Mesodermal cell (in vitro differentiated cells): ENCODE results near the gene KRT77.

Experiments
- H3K27ac ChIP-seq: 2 replicates; pipeline ENCODE4 v1.7.0; 2013; ENCODE audit warnings: mild to moderate bottlenecking, low read depth, low read length, moderate library complexity; ENCODE audit not compliant: severe bottlenecking
- H3K36me3 ChIP-seq: 2 replicates; pipeline ENCODE4 v1.7.1; 2013; ENCODE audit warnings: mild to moderate bottlenecking, low read length, moderate library complexity; ENCODE audit not compliant: control insufficient read depth, insufficient read depth
- H3K4me1 ChIP-seq: one replicate; pipeline ENCODE4 v1.7.1; 2013; ENCODE audit warnings: mild to moderate bottlenecking, low read length; ENCODE audit not compliant: insufficient read depth, control insufficient read depth, poor library complexity, severe bottlenecking
- H3K4me3 ChIP-seq: 2 replicates; pipeline ENCODE4 v1.7.0; 2013; ENCODE audit warnings: low read length, control low read depth, mild to moderate bottlenecking; ENCODE audit not compliant: insufficient read depth, poor library complexity, severe bottlenecking; ENCODE audit errors: extremely low read depth
- H3K9me3 ChIP-seq: 2 replicates; pipeline ENCODE4 v1.7.1; 2013; ENCODE audit warnings: mild to moderate bottlenecking, low read length, moderate library complexity; ENCODE audit not compliant: control insufficient read depth
- WGBS, 2 experiments: methylation state at CpG; one replicate each; pipeline ENCODE4 v1.1.5; 2013; ENCODE audit warnings: missing lambda C conversion rate in 2 of 2; ENCODE audit not compliant: insufficient coverage in 2 of 2; 5-methylcytosine and 5-hydroxymethylcytosine counted together

The KRT77 gene

DNA sequence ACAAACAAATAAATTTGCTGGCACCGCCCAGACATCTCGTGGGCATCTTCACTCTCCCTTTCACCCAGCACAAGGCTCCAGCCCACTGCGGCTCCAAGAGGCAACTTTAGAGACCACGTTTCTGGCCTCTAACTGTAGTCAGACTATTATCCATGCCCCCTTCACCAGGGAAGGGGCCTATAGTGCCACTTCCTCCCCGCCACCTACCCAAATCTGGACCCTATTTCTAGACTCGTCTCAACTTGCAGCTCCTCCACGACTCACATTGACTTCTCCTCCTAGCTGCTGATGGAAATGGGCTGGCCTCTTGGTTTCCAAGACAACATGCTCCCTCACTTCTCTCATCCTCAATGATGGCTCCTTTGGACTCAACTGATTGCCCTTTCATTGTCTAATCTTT, 35.4 kb downstream of the KRT77 start:
- Histone ChIP-seq H3K4me3 (no peak overlapping the region), H3K36me3 (no peaks in the 10 kb centered on the region), H3K9me3 (no peaks in the 10 kb centered on the region), H3K4me1 (peaks cover 16% of the 10 kb centered on the region), H3K27ac (no peak overlapping the region)
- 84 to 90% methylated on average over 6 of the region's 7 CpGs for WGBS, 2 experiments

- Histone ChIP-seq H3K4me3 (no peak overlapping the region), H3K4me1 (peaks cover 12% of the 10 kb centered on the region), H3K9me3 (no peaks in the 10 kb centered on the region), H3K27ac (no peak overlapping the region), H3K36me3 (no peaks in the 10 kb centered on the region)
- WGBS, 2 experiments: 64 to 76% methylated on average over 7 to 9 of the region's 9 CpGs
These were observed 35.8 kb downstream of the KRT77 start for GRCh38 chr12:52667509-52667908.

DNA sequence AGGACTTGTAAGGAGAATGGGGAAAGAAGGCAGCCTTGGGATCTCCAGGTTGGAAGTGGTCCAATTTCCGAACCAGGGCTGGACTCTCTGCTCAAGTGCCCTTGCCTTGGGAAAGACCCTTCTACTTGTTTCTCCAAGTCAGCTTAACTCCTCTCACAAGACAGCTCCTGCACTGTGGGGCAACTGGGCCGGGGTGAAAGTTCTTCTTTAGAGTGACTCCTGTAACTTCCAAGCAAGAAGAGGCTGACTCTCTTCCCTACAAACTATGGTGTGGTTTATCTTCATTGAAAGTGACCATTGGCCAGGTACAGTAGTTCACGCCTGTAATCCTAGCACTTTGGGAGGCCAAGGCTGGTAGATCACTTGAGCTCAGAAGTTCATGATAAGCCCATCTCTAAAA, 36.9 kb downstream of the KRT77 start:
- no peak overlapping the region for H3K4me3 ChIP-seq
- no peaks in the 10 kb centered on the region for H3K36me3 ChIP-seq
- 93 to 95% methylated on average over 2 to 3 of the region's 3 CpGs for WGBS, 2 experiments

GRCh38 chr12:52663420-52663819, 39.9 kb downstream of the KRT77 start:
- H3K9me3 ChIP-seq: no peaks in the 10 kb centered on the region
- H3K4me1 ChIP-seq: no peaks in the 10 kb centered on the region
- H3K4me3 ChIP-seq: no peak overlapping the region
- H3K27ac ChIP-seq: no peak overlapping the region
- no peaks in the 10 kb centered on the region for H3K36me3 ChIP-seq

More for the DNA sequence above, 36.9 kb downstream of the KRT77 start:
- Histone ChIP-seq H3K9me3 (no peaks in the 10 kb centered on the region), H3K27ac (no peak overlapping the region), H3K4me1 (peaks cover 5% of the 10 kb centered on the region)

GRCh38 chr12:52662918-52663229, 40.5 kb downstream of the KRT77 start:
- no peaks in the 10 kb centered on the region for H3K36me3 ChIP-seq
- H3K27ac ChIP-seq: no peak overlapping the region
- H3K4me3 ChIP-seq: no peak overlapping the region
- no peaks in the 10 kb centered on the region for H3K9me3 ChIP-seq
- H3K4me1 ChIP-seq: no peaks in the 10 kb centered on the region

- H3K4me3 ChIP-seq: no peak overlapping the region
- no peaks in the 10 kb centered on the region for H3K9me3 ChIP-seq
- no peak overlapping the region for H3K27ac ChIP-seq
- 76 to 90% methylated on average over 7 to 8 of the region's 10 CpGs for WGBS, 2 experiments
- H3K4me1 ChIP-seq: no peaks in the 10 kb centered on the region
- no peaks in the 10 kb centered on the region for H3K36me3 ChIP-seq
These were observed 41.0 kb downstream of the KRT77 start for GRCh38 chr12:52662093-52662917.

GRCh38 chr12:52661668-52662067, 41.7 kb downstream of the KRT77 start:
- H3K36me3 ChIP-seq: no peaks in the 10 kb centered on the region
- no peaks in the 10 kb centered on the region for H3K9me3 ChIP-seq
- no peak overlapping the region for H3K27ac ChIP-seq
- 79 to 95% methylated on average over 2 to 3 of the region's 3 CpGs for WGBS, 2 experiments
- no peak overlapping the region for H3K4me3 ChIP-seq
- no peaks in the 10 kb centered on the region for H3K4me1 ChIP-seq

DNA sequence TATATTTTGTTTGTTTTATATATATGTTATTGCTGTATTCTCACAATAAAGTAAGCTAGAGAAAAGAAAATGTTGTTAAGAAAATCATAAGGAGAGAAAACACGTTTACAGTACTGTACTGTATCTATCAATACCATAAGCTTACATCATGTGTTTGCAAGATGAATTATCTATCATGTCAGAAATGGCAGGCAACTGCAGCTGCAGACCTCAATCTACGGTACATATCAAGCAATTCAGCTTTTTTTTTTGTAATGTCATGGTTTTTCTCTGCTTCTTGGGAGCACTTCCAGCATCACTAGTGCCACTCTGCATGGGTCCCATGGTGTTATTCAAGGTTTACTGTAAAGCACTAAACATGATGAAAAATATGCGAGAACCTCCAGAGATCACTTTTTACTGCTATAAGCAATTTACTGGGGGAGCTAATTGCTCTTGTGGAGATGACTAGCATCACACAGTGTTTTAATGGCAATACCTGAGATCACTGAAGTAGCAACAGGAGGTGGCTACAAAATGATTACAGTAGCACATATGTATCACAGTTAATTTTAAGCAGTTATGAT, 42.3 kb downstream of the KRT77 start:
- Histone ChIP-seq H3K4me1 (peaks cover 3% of the 10 kb centered on the region), H3K9me3 (no peaks in the 10 kb centered on the region), H3K27ac (no peak overlapping the region), H3K36me3 (no peaks in the 10 kb centered on the region), H3K4me3 (no peak overlapping the region)
- 86 to 100% methylated on average over 1 of the region's 3 CpGs for WGBS, 2 experiments

DNA sequence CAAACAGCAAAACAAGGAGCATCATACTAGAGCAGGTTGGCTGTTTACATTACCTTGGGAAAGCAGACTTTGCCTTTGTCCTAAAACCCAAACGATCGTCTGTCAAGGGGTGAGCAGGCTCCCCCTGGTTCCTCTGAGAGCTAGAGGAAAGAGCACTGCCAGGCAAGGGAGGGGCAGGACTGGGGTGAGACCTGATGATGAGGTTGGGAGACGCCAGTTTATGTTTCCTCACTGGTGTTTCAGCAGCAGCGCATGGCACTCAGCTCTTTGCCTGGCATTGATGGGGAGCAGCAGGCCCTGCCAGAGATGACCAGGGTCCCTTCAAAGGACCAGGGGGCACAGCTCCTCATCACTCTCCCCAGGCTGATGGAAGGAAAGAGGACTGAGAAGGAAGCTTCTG, 43.4 kb downstream of the KRT77 start:
- H3K9me3 ChIP-seq: no peaks in the 10 kb centered on the region
- H3K27ac ChIP-seq: no peak overlapping the region
- peaks cover 13% of the 10 kb centered on the region for H3K4me1 ChIP-seq
- no peaks in the 10 kb centered on the region for H3K36me3 ChIP-seq
- WGBS, 2 experiments: 93 to 98% methylated on average over 4 of the region's 4 CpGs
- no peak overlapping the region for H3K4me3 ChIP-seq

DNA sequence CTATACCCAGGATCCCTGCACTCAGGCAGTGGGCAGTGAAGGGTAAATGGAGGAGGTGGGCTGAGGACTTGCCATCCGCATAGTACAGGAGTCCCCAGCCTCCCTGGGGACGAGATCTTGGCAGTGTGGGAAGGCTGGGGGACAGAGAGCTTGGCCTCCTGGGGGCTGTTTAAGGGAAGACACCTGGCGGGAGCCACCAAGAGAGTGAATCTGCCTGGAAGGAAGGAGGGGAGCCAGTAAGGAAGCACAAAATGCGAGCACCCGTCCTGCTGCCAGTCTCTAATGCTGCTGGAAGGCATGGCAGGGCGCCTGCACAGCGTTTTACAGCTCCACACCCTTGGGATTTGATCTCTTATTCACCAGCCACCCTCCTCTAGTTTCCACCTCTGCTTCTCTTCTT, 43.9 kb downstream of the KRT77 start:
- Histone ChIP-seq H3K4me3 (no peak overlapping the region), H3K36me3 (no peaks in the 10 kb centered on the region), H3K4me1 (peaks cover 17% of the 10 kb centered on the region), H3K9me3 (no peaks in the 10 kb centered on the region), H3K27ac (no peak overlapping the region)
- WGBS, 2 experiments: 79 to 93% methylated on average over 6 to 7 of the region's 7 CpGs

- 69 to 90% methylated on average over 1 to 2 of the region's 4 CpGs for WGBS, 2 experiments
These were observed 45.1 kb downstream of the KRT77 start for GRCh38 chr12:52658196-52658595.

More at GRCh38 chr12:52658196-52658595, 45.1 kb downstream of the KRT77 start:
- Histone ChIP-seq H3K36me3 (no peaks in the 10 kb centered on the region), H3K27ac (no peak overlapping the region), H3K4me1 (peaks cover 17% of the 10 kb centered on the region), H3K4me3 (no peak overlapping the region), H3K9me3 (no peaks in the 10 kb centered on the region)
